NCI-H146 treated with DMSO at 0.1 percent for 48 hours (cell line): ENCODE results near the gene ACTR3C.

ENCODE experiments used
- DNase-seq: peaks from one replicate; lab custom pipeline; 2025; ENCODE audit not compliant: unreplicated experiment; lab: John Stamatoyannopoulos, UW

ACTR3C gene

GRCh38 chr7:150322833-150323681, at the start of gene ACTR3C, which contains the start of gene LRRC61:
ACTR3C (minus strand) TSS chr7:150323545; CDS start chr7:150295296, 28,249 bp downstream.
LRRC61 (plus strand) TSS chr7:150323355; CDS start chr7:150336862, 13,507 bp downstream.
- DNase-seq = peak; percentile 74

GRCh38 chr7:150372271-150373048, 49.1 kb upstream of the ACTR3C start:
- no peak for DNase-seq

GRCh38 chr7:150371996-150372270, 48.6 kb upstream of the ACTR3C start:
- no peak for DNase-seq

- no peak for DNase-seq
These were observed 48.0 kb upstream of the ACTR3C start for GRCh38 chr7:150371131-150371995.

- no peak for DNase-seq
These were observed 47.3 kb upstream of the ACTR3C start for GRCh38 chr7:150370612-150371071.

DNA sequence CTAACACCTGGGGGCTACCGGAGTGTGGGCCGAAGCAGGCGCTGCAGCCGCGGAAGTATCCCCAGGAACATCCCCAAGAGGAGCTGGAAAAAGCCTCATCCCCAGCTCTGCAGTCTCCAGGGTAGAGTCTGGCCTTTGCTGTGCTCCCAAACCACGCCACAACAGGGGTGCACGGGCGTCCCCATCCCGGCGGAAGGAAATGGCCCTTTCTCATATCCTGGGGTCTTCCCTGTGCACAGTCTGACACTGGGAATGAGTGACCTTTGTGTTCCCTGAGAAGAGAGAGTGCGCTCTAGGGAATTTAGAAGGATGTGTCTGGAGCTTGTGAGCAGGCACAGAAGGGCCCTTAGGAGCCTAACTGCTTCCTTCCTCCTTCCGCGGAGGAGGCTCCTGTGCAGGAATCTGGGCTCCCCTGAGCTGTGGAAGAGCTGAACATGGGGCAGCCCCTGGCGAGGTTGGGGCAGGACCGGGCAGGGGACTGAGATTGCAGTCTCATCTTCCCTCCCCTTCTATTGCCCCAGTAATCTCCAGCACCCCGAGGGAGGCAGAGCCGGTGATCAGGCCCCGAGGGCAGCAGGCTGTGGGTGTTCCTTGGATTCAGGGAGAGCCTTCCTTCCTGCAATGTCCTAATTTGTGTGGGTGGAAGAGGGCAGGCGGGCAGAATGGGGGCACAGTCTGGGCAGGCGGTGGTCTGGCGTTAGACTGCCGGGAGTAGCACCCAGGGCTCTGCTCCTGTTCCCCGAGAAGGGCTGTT, 46.6 kb upstream of the ACTR3C start:
- DNase-seq = no peak

- DNase-seq = peak; percentile 43
These were observed 45.8 kb upstream of the ACTR3C start for GRCh38 chr7:150368884-150369747.

DNA sequence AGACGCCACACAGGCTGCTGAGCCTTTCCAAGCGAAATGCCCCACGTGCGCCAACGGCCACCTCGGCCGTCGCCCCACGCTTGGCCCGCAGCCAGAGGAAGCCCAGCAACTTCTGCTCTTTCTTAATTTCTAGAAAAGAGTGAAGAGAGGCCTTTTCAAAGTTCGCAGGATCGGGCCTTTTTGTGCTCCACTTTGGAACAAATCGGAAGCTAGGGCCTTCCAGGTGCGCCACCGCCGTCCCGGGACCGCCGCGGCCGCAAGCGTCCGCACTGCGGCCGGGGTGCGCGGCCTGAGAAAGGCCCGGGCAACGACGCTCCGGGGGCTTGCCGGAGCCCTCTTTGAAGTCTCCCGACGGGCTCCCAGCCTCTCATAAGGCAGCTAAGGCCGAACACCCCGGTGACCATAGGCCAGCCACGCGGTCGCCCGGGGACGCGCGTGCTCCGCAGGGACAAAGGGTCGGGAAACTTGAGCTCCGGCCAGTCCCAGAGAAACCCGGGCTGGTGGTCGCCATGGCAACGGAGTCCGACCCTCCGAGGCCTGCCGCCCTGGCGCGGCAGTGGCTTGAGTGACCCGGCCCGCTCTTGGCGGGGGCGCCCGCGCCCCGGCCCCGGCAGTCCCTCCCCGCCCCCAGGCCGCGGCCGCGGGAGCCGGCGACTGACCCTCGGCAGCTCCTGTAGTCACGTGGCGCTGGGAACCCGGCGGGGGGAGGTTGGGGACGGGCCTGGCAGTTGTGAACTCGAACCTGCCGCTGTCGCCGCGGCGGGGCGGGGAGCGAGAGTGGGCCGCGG, 44.9 kb upstream of the ACTR3C start, which contains the start of gene REPIN1:
Gene REPIN1, plus strand, starts transcription at position 727 of the 788 bp plus-strand sequence. CDS start 890 bp downstream, outside the sequence.
- DNase-seq = peak; percentile 57

DNA sequence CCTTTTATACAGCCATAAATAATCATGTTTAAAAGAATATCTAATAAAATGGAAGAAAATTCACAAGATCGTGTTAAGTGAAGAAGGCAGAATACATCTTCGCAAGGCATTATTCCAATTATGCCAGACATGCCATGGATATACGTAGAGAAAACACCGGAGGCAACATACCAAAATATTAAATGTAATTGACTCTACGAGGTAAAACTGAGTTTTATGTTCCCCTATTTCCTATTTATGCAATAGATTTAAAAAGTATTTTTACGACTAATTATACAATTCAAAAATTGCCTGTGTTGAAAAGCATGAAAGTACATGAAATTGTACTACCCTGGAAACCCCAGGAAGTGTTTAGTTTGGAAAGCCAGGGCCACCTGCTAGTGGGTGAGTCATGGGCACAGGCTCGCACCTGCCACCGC, 44.3 kb upstream of the ACTR3C start:
- peak; percentile 83 for DNase-seq

GRCh38 chr7:150365673-150366398, 42.5 kb upstream of the ACTR3C start:
- no peak for DNase-seq

GRCh38 chr7:150365194-150365593, 41.8 kb upstream of the ACTR3C start:
- no peak for DNase-seq

GRCh38 chr7:150363872-150364271, 40.5 kb upstream of the ACTR3C start:
- no peak for DNase-seq

DNA sequence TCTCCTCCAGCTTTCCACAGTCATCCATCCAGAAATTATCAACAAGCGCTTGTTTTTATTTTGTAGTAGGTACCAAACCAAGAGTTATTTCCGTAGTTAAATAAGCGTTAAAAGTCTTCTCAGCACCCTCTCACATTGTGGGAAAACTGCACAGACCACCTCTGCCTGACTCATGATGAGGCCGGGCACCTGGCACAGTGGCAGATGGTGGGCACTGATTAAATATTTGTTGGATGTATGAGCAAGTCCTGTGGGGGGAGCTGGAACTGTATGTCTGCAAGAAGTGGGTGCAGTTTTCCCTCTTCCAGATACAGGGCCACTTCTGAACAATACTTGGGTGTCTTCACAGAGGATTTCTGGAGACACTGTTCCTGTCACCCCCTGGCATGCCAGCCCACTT, 40.0 kb upstream of the ACTR3C start:
- no peak for DNase-seq

GRCh38 chr7:150361807-150362621, 38.7 kb upstream of the ACTR3C start:
- DNase-seq = no peak

GRCh38 chr7:150361402-150361801, 38.1 kb upstream of the ACTR3C start:
- DNase-seq = no peak

DNA sequence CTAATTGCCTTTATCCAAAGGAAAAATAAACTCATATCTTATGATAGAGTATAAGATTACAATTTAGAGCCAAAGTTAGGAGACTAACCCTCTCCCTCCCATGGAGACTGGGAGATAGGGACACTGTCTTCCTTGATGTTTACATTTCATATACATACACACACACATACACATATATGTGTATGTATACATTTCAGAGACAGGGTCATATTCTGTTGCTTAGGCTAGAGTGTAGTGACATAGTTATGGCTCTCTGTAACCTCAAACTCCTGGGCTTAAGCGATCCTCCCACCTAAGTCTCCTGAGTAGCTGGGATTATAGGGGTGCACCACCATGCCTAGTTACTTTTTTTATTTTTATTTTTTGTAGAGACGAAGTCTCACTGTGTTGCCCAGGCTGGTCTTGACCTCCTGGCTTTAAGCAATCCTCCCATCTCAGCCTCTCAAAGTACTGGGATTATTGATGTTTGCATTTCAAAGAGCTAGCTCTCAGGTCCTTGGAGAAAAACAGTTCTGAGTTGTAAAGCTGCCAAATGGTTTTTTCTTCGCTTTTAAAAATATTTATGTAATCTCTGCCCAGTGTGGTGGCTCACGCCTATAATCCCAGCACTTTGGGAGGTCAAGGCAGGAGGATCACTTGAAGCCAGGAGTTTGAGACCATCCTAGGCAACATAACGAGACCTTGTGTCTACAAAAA, 37.2 kb upstream of the ACTR3C start:
- DNase-seq = no peak
